DOHH2 (cell line): ENCODE results near the gene SELENOS.

Experiments used
- H3F3A ChIP-seq: fragments of 200-600 bp; sonication (generic), shearing (Covaris generic); 2 replicates; pipeline ENCODE4 v1.6.0; 2016; ENCODE audit warnings: antibody characterized with exemption, mild to moderate bottlenecking; ENCODE audit not compliant: control insufficient read depth, insufficient read depth
- H3K27ac ChIP-seq: fragments of 200-600 bp; sonication (generic); 2 replicates; pipeline ENCODE4 v1.5.1; 2014; ENCODE audit warnings: low read depth, mild to moderate bottlenecking, low read length, moderate library complexity
- H3K27me3 ChIP-seq: fragments of 200-600 bp; sonication (generic); 2 replicates; pipeline ENCODE4 v1.6.1; 2014; ENCODE audit warnings: mild to moderate bottlenecking, low read length, mixed read lengths; ENCODE audit not compliant: control insufficient read depth
- H3K36me3 ChIP-seq: fragments of 200-600 bp; sonication (generic); 2 replicates; pipeline ENCODE4 v1.6.1; 2014; ENCODE audit warnings: mild to moderate bottlenecking, low read length, moderate library complexity, mixed read lengths; ENCODE audit not compliant: control insufficient read depth
- H3K4me1 ChIP-seq: fragments of 200-600 bp; sonication (generic); 2 replicates; pipeline ENCODE4 v1.6.1; 2014; ENCODE audit warnings: mild to moderate bottlenecking, low read length, mixed read lengths; ENCODE audit not compliant: control insufficient read depth
- H3K4me2 ChIP-seq: fragments of 200-600 bp; sonication (generic); 2 replicates; pipeline ENCODE4 v1.6.0; 2014; ENCODE audit warnings: mild to moderate bottlenecking, low read length, moderate library complexity
- H3K4me3 ChIP-seq: fragments of 200-600 bp; sonication (generic); 2 replicates; pipeline ENCODE4 v1.5.1; 2014; ENCODE audit warnings: mild to moderate bottlenecking, low read length, mixed read lengths
- H3K79me2 ChIP-seq: fragments of 200-600 bp; sonication (generic); 2 replicates; pipeline ENCODE4 v1.6.1; 2014; ENCODE audit warnings: mild to moderate bottlenecking, low read length, mixed read lengths; ENCODE audit not compliant: control insufficient read depth
- H3K9me2 ChIP-seq: fragments of 200-600 bp; sonication (generic); replicated peaks from 2 replicates; pipeline ENCODE4 v1.6.1; 2014; ENCODE audit warnings: mild to moderate bottlenecking, low read length, mixed read lengths; ENCODE audit not compliant: control insufficient read depth
- H3K9me3 ChIP-seq: fragments of 200-600 bp; sonication (generic); 2 replicates; pipeline ENCODE4 v1.6.1; 2014; ENCODE audit warnings: antibody characterized with exemption, low read length, mixed read lengths; ENCODE audit not compliant: control insufficient read depth, insufficient read depth
- H4K20me1 ChIP-seq: fragments of 200-600 bp; sonication (generic); 2 replicates; pipeline ENCODE4 v1.6.0; 2014; ENCODE audit warnings: low read depth, mild to moderate bottlenecking, antibody characterized with exemption, low read length, moderate library complexity; ENCODE audit not compliant: control insufficient read depth, insufficient read depth
- EZH2phosphoT487 ChIP-seq: fragments of 200-600 bp; sonication (generic); IDR thresholded peaks from 2 replicates; pipeline ENCODE4 v1.6.1; 2017; ENCODE audit warnings: borderline replicate concordance, mild to moderate bottlenecking, antibody characterized with exemption, low read length, moderate library complexity, mixed read lengths
- TF ChIP-seq, protein P1 (sequence below): fragments of 200-600 bp; sonication (generic); IDR thresholded peaks from one replicate; pipeline ENCODE4 v1.5.1; 2014; ENCODE audit warnings: antibody characterized with exemption, mild to moderate bottlenecking, low read depth, low read length; ENCODE audit not compliant: poor library complexity, severe bottlenecking

Gene SELENOS

DNA sequence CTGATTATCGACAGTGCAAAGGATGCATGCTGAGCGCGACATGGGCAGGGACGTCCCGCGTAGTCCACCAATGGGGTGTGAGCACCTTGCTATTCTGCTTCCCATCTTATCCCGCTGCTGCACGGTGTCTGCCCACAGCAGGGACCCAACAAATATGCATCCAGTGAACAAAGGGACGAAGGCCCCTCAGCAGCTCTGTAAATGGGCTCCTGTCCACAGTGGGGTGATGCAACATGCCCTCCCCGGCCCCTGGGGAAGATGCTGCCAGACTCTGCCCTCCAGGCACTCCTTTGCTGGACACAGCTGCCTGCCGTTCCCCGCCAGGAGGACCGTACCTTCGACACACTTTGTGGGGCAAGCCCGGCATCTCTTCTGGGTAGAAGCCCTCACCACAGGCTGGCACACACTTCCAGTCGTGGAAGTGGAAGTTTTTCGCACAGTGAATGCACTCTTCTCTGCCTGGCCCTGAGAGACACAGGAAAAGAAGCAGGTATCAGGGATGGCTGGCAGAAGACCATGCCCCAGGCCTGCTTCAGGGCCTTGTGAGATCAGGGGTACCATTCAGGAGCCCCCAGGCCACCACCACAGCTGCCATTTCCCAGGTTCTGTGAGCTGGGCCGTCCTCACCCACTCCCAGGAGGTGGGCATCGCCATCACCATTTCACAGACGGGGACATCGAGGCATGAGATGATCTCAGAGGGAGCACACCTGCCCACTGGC is 35.9 kb upstream of the SELENOS start:
- TF ChIP-seq, protein P1, sequence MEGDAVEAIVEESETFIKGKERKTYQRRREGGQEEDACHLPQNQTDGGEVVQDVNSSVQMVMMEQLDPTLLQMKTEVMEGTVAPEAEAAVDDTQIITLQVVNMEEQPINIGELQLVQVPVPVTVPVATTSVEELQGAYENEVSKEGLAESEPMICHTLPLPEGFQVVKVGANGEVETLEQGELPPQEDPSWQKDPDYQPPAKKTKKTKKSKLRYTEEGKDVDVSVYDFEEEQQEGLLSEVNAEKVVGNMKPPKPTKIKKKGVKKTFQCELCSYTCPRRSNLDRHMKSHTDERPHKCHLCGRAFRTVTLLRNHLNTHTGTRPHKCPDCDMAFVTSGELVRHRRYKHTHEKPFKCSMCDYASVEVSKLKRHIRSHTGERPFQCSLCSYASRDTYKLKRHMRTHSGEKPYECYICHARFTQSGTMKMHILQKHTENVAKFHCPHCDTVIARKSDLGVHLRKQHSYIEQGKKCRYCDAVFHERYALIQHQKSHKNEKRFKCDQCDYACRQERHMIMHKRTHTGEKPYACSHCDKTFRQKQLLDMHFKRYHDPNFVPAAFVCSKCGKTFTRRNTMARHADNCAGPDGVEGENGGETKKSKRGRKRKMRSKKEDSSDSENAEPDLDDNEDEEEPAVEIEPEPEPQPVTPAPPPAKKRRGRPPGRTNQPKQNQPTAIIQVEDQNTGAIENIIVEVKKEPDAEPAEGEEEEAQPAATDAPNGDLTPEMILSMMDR, result no peak
- no peak for TF ChIP-seq EZH2phosphoT487
- Histone ChIP-seq H4K20me1 (no peaks in the 10 kb centered on the region), H3K36me3 (no peaks in the 10 kb centered on the region), H3K9me2 (no peaks in the 10 kb centered on the region), H3K9me3 (no peaks in the 10 kb centered on the region), H3F3A (no peaks in the 10 kb centered on the region), H3K4me1 (no peaks in the 10 kb centered on the region), H3K79me2 (no peaks in the 10 kb centered on the region), H3K27me3 (no peaks in the 10 kb centered on the region), H3K27ac (no peak overlapping the region), H3K4me2 (no peak overlapping the region), H3K4me3 (no peak overlapping the region)

DNA sequence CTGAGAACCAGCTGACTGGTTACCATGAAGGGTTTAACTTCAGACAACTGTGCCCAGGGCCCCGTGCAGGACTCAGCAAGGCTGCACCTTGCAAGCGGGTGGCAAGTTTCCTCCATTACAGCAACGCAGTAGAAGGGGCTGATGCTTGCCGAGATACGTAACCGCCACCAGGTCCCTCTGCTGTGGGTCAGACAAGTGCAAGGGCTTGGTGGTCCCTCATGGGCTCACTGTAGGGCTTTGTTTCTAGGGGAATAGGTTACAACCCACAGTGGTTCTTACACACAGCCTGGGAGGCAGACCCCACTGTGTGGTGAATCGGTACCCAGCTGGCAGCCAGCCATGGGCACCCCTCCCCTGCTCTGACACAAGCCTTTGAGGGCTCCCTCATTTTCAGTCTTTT is 33.2 kb upstream of the SELENOS start:
- no peak for TF ChIP-seq EZH2phosphoT487
- TF ChIP-seq, protein P1, result no peak
- Histone ChIP-seq H3K36me3 (no peaks in the 10 kb centered on the region), H3K9me3 (no peaks in the 10 kb centered on the region), H3K4me2 (no peak overlapping the region), H3K27me3 (no peaks in the 10 kb centered on the region), H3K4me1 (no peaks in the 10 kb centered on the region), H3K9me2 (no peaks in the 10 kb centered on the region), H3K4me3 (no peak overlapping the region), H3K79me2 (no peaks in the 10 kb centered on the region), H3K27ac (no peak overlapping the region), H3F3A (no peaks in the 10 kb centered on the region), H4K20me1 (no peaks in the 10 kb centered on the region)

DNA sequence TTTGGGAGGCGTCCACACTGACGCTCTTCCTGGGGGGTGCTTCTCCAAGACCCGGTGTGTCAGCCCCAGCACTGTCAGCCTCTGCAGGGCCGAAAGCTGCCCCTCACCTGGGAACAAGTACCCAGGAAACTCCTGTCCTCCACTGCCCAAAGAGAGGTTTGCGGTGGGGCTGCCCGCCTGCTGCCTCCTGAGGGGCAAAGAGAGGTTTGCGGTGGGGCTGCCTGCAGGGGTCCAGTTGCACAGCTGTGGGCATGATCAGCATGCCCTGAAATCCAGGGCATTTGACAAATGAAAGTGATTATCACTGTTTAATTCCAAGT is 32.8 kb upstream of the SELENOS start:
- no peak overlapping the region for H3K4me3 ChIP-seq
- H3K9me3 ChIP-seq, result no peaks in the 10 kb centered on the region
- no peaks in the 10 kb centered on the region for H3K36me3 ChIP-seq
- H3K9me2 ChIP-seq, result no peaks in the 10 kb centered on the region
- no peaks in the 10 kb centered on the region for H3K27me3 ChIP-seq
- no peaks in the 10 kb centered on the region for H3F3A ChIP-seq
- no peak overlapping the region for H3K4me2 ChIP-seq
- H3K4me1 ChIP-seq, result no peaks in the 10 kb centered on the region
- no peaks in the 10 kb centered on the region for H4K20me1 ChIP-seq
- no peak overlapping the region for H3K27ac ChIP-seq
- no peaks in the 10 kb centered on the region for H3K79me2 ChIP-seq
- no peak for TF ChIP-seq EZH2phosphoT487
- TF ChIP-seq, protein P1, result no peak
